ENCODE data around the gene TRAF2. TPM values are rescaled to one million over a fixed set of nuclear protein-coding genes. Genes with fewer than 3 reads are reported as not detected.

TRAF2 gene
- total RNA-seq, 1 experiment from 2014 or later: 48.6 TPM

GRCh38 chr9:136974817-136975535 is 88.7 kb downstream of the TRAF2 start:
- Histone ChIP-seq H3K36me3 (replicated peaks; ENCODE audit: control insufficient read depth, insufficient read depth, low read length) (no peaks in the 10 kb centered on the region), H3K27me3 (ENCODE audit: control insufficient read depth, insufficient read depth, low read length) (peaks cover 10% of the 10 kb centered on the region; the same call in 1 of the 2 replicates), H3K4me3 (ENCODE audit: insufficient read depth, low read depth, low read length) (no peak overlapping the region)
- DNase-seq: no peak

- no peaks in the 10 kb centered on the region for H3K36me3 ChIP-seq (replicated peaks; ENCODE audit: control insufficient read depth, insufficient read depth, low read length)
These were observed 89.3 kb downstream of the TRAF2 start for GRCh38 chr9:136975644-136976043.

More at GRCh38 chr9:136975644-136976043, 89.3 kb downstream of the TRAF2 start:
- Histone ChIP-seq H3K27me3 (ENCODE audit: control insufficient read depth, insufficient read depth, low read length) (peaks cover 10% of the 10 kb centered on the region; the same call in 1 of the 2 replicates), H3K4me3 (ENCODE audit: insufficient read depth, low read depth, low read length) (no peak overlapping the region)
- peak; percentile 93 for DNase-seq

Other genes with a start within 250 kb of the TRAF2 start
- gene EGFL7, start 223.6 kb upstream of the TRAF2 start, total RNA-seq (2014; rRNA removed; shearing (Covaris generic)): 68.5 and 87.3 TPM in 2 replicates
- 41.1 and 54.7 TPM in 2 replicates for gene AGPAT2, start 199.1 kb upstream of the TRAF2 start, total RNA-seq (2014; rRNA removed; shearing (Covaris generic))
- gene DIPK1B, start 173.9 kb upstream of the TRAF2 start, total RNA-seq (2014; rRNA removed; shearing (Covaris generic)): 57.0 and 75.7 TPM in 2 replicates
- 0.76 and 1.4 TPM in 2 replicates for gene LCN10, start 143.6 kb upstream of the TRAF2 start, total RNA-seq (2014; rRNA removed; shearing (Covaris generic))
- not detected in 2 replicates for gene LCN6, start 138.0 kb upstream of the TRAF2 start, total RNA-seq (2014; rRNA removed; shearing (Covaris generic))
- not detected in 2 replicates for gene LCN8, start 128.3 kb upstream of the TRAF2 start, total RNA-seq (2014; rRNA removed; shearing (Covaris generic))
- gene LCN15, start 122.0 kb upstream of the TRAF2 start, total RNA-seq (2014; rRNA removed; shearing (Covaris generic)): 0.18 TPM in 1 of 2 replicates, not detected in the other
- gene TMEM141, start 95.2 kb upstream of the TRAF2 start, total RNA-seq (2014; rRNA removed; shearing (Covaris generic)): 73.9 and 80.6 TPM in 2 replicates
- gene CCDC183, start 90.2 kb upstream of the TRAF2 start, total RNA-seq (2014; rRNA removed; shearing (Covaris generic)): 0.66 and 0.85 TPM in 2 replicates
- gene RABL6, start 78.6 kb upstream of the TRAF2 start, total RNA-seq (2014; rRNA removed; shearing (Covaris generic)): 150 TPM in 2 replicates
- gene AJM1, start 44.0 kb upstream of the TRAF2 start, total RNA-seq (2014; rRNA removed; shearing (Covaris generic)): 0.14 and 0.52 TPM in 2 replicates
- gene PHPT1, start 37.1 kb upstream of the TRAF2 start, total RNA-seq (2014; rRNA removed; shearing (Covaris generic)): 68.2 and 75.5 TPM in 2 replicates
- gene MAMDC4, start 34.2 kb upstream of the TRAF2 start, total RNA-seq (2014; rRNA removed; shearing (Covaris generic)): 1.2 and 3.0 TPM in 2 replicates
- 213 and 240 TPM in 2 replicates for gene EDF1, start 20.2 kb upstream of the TRAF2 start, total RNA-seq (2014; rRNA removed; shearing (Covaris generic))
- gene FBXW5, start 58.2 kb downstream of the TRAF2 start, total RNA-seq (2014; rRNA removed; shearing (Covaris generic)): 97.5 and 105 TPM in 2 replicates
- not detected in 2 replicates for gene C8G, start 58.7 kb downstream of the TRAF2 start, total RNA-seq (2014; rRNA removed; shearing (Covaris generic))
- 0.38 and 2.9 TPM in 2 replicates for gene LCN12, start 65.8 kb downstream of the TRAF2 start, total RNA-seq (2014; rRNA removed; shearing (Covaris generic))
- 1.3 and 2.0 TPM in 2 replicates for gene PTGDS, start 91.0 kb downstream of the TRAF2 start, total RNA-seq (2014; rRNA removed; shearing (Covaris generic))
- gene LCNL1, start 96.5 kb downstream of the TRAF2 start, total RNA-seq (2014; rRNA removed; shearing (Covaris generic)): 0.21 and 0.33 TPM in 2 replicates
- gene PAXX, start 105.9 kb downstream of the TRAF2 start, total RNA-seq (2014; rRNA removed; shearing (Covaris generic)): 45.7 and 53.2 TPM in 2 replicates
- not detected in 2 replicates for gene CLIC3, start 110.1 kb downstream of the TRAF2 start, total RNA-seq (2014; rRNA removed; shearing (Covaris generic))
- 6.8 and 10.4 TPM in 2 replicates for gene ABCA2, start 141.7 kb downstream of the TRAF2 start, total RNA-seq (2014; rRNA removed; shearing (Covaris generic))
- gene FUT7, start 145.6 kb downstream of the TRAF2 start, total RNA-seq (2014; rRNA removed; shearing (Covaris generic)): not detected in 2 replicates
- gene NPDC1, start 159.7 kb downstream of the TRAF2 start, total RNA-seq (2014; rRNA removed; shearing (Covaris generic)): 10.1 and 25.1 TPM in 2 replicates
- gene ENTPD2, start 167.5 kb downstream of the TRAF2 start, total RNA-seq (2014; rRNA removed; shearing (Covaris generic)): not detected in 2 replicates
- gene SAPCD2, start 184.0 kb downstream of the TRAF2 start, total RNA-seq (2014; rRNA removed; shearing (Covaris generic)): 59.7 and 59.9 TPM in 2 replicates
- 9.0 and 14.9 TPM in 2 replicates for gene UAP1L1, start 191.0 kb downstream of the TRAF2 start, total RNA-seq (2014; rRNA removed; shearing (Covaris generic))
- 70.5 and 70.9 TPM in 2 replicates for gene MAN1B1, start 200.5 kb downstream of the TRAF2 start, total RNA-seq (2014; rRNA removed; shearing (Covaris generic))
- gene DPP7, start 228.2 kb downstream of the TRAF2 start, total RNA-seq (2014; rRNA removed; shearing (Covaris generic)): 15.8 and 18.2 TPM in 2 replicates

All from H7 (cell line).